ENCODE results near the gene VPS13D. TPM values are rescaled to one million over a fixed set of nuclear protein-coding genes. Genes with fewer than 3 reads are reported as not detected.

Gene VPS13D
- total and polyA plus RNA-seq, 10 donors = 10.1 to 108 (median 86.3) TPM

- no peaks in the 10 kb centered on the region for H3K27me3 ChIP-seq (replicated peaks in 1 of 7)
- 83 to 88% (median 85%) methylated on average over 14 to 24 of the region's 24 CpGs for WGBS, 5 donors
- no peak overlapping the region for H3K4me3 ChIP-seq
- H3K4me1 ChIP-seq = peaks cover 0 to 32% (median 11%) of the 10 kb centered on the region in 6 donors
- DNase-seq = peak; percentile 71
- H3K27ac ChIP-seq = no peak overlapping the region
- intact Hi-C loops (cut with DNase I; ENCODE audit: low total_unique reads) = loop anchor here (10.0 kb wide), 1 partner anchor 67 kb away; no protein-coding TSS in a partner anchor
- no peaks in the 10 kb centered on the region for H3K36me3 ChIP-seq
- TF ChIP-seq CTCF (IDR thresholded peaks at IDR 0.05 in 8 of 11, conservative IDR thresholded peaks at IDR 0.05 in 3 of 11) (no peak), POLR2AphosphoS5 (IDR thresholded peaks at IDR 0.05) (peak in 1 of 3 donors; percentile 36)
- H3K9me3 ChIP-seq = no peaks in the 10 kb centered on the region
Measured at GRCh38 chr1:12528021-12528852, 298.4 kb downstream of the VPS13D start.

- WGBS, 5 donors = 87 to 100% (median 95%) methylated on average over 3 of the region's 3 CpGs
Measured at GRCh38 chr1:12529640-12530174, 299.9 kb downstream of the VPS13D start.

GRCh38 chr1:12530462-12531178, 300.8 kb downstream of the VPS13D start:
- WGBS, 5 donors = 85 to 88% (median 87%) methylated on average over 11 of the region's 11 CpGs
- H3K27ac ChIP-seq = no peak overlapping the region

More at GRCh38 chr1:12529640-12530174, 299.9 kb downstream of the VPS13D start:
- Histone ChIP-seq H3K4me3 (no peak overlapping the region), H3K27ac (no peak overlapping the region), H3K36me3 (no peaks in the 10 kb centered on the region), H3K4me1 (peaks cover 0 to 32% (median 11%) of the 10 kb centered on the region in 6 donors), H3K9me3 (no peaks in the 10 kb centered on the region), H3K27me3 (replicated peaks in 1 of 7) (no peaks in the 10 kb centered on the region)
- peak; percentile 10 for DNase-seq
- intact Hi-C loops (cut with DNase I; ENCODE audit: low total_unique reads) = loop anchor here (10.0 kb wide), 1 partner anchor 65 kb away; no protein-coding TSS in a partner anchor
- TF ChIP-seq POLR2A (IDR thresholded peaks at IDR 0.05) = no peak
- TF ChIP-seq POLR2AphosphoS5 (IDR thresholded peaks at IDR 0.05) = no peak
- TF ChIP-seq CTCF (IDR thresholded peaks at IDR 0.05 in 8 of 11, conservative IDR thresholded peaks at IDR 0.05 in 3 of 11) = no peak

More at GRCh38 chr1:12530462-12531178, 300.8 kb downstream of the VPS13D start:
- H3K27me3 ChIP-seq (replicated peaks in 1 of 7) = no peaks in the 10 kb centered on the region
- H3K9me3 ChIP-seq = peaks cover 0 to 6% (median 2%) of the 10 kb centered on the region in 8 donors
- intact Hi-C loops (cut with DNase I; ENCODE audit: low total_unique reads) = no loop called here
- no peak for DNase-seq
- H3K4me1 ChIP-seq = peaks cover 0 to 27% (median 8%) of the 10 kb centered on the region in 6 donors
- peaks cover 0 to under 1% (median 0%) of the 10 kb centered on the region in 6 donors for H3K36me3 ChIP-seq
- no peak overlapping the region for H3K4me3 ChIP-seq
- TF ChIP-seq CTCF (IDR thresholded peaks at IDR 0.05 in 8 of 11, conservative IDR thresholded peaks at IDR 0.05 in 3 of 11) = no peak
- TF ChIP-seq POLR2AphosphoS5 (IDR thresholded peaks at IDR 0.05) = no peak
- no peak for TF ChIP-seq POLR2A (IDR thresholded peaks at IDR 0.05)
